HepG2 (cell line): ENCODE data around the gene STX4. TPM values are rescaled to one million over a fixed set of nuclear protein-coding genes. Genes with fewer than 3 reads are reported as not detected.

Experiments
- ATF7-NPFF ChIP-seq: sonication (generic); formaldehyde crosslinking; IDR thresholded peaks from 2 replicates; pipeline ENCODE4 v1.8.1; 2023; ENCODE audit warnings: mild to moderate bottlenecking, low read depth, missing genetic modification reagents, moderate library complexity
- DR1 ChIP-seq: sonication (generic); formaldehyde crosslinking; IDR thresholded peaks from 2 replicates; pipeline ENCODE4 v1.8.0; 2021; ENCODE audit warnings: mild to moderate bottlenecking, missing genetic modification reagents, inconsistent platforms
- HDAC1 ChIP-seq: sonication (generic); formaldehyde crosslinking; IDR thresholded peaks from 2 replicates; pipeline ENCODE4 v1.5.1; 2020; ENCODE audit warnings: mild to moderate bottlenecking, missing genetic modification reagents
- LCORL ChIP-seq, 2 experiments: fragments of 450-650 bp in 1 of 2; sonication (generic) in 1 of 2; formaldehyde crosslinking in 1 of 2; IDR thresholded peaks; 2 replicates each; pipeline versions ENCODE4 v1.5.0 to v1.6.1; 2017 to 2020; ENCODE audit warnings: antibody characterized with exemption in 1 of 2, missing genetic modification reagents in 1 of 2
- MATR3 ChIP-seq: sonication (generic); formaldehyde crosslinking; IDR thresholded peaks from 2 replicates; pipeline ENCODE4 v1.4.0; 2020; ENCODE audit warnings: missing genetic modification reagents
- MBNL3 ChIP-seq: fragments of 250-450 bp; sonication (Bioruptor Pico); conservative IDR thresholded peaks from 2 replicates; pipeline ENCODE4 v1.8.0; 2022; ENCODE audit warnings: mild to moderate bottlenecking, inconsistent platforms
- NFE2L1 ChIP-seq: sonication (generic); formaldehyde crosslinking; IDR thresholded peaks from 2 replicates; pipeline ENCODE4 v1.4.0; 2020; ENCODE audit warnings: missing genetic modification reagents, mild to moderate bottlenecking, borderline replicate concordance
- RFXANK ChIP-seq: IDR thresholded peaks from 2 replicates; pipeline ENCODE4 v1.6.1; 2016
- SALL2 ChIP-seq: sonication (generic); formaldehyde crosslinking; IDR thresholded peaks from 2 replicates; pipeline ENCODE4 v1.8.1; 2023; ENCODE audit warnings: mild to moderate bottlenecking, missing genetic modification reagents, inconsistent platforms
- THYN1 ChIP-seq: sonication (generic); formaldehyde crosslinking; IDR thresholded peaks from 2 replicates; pipeline ENCODE4 v1.8.1; 2023; ENCODE audit warnings: low read depth, mild to moderate bottlenecking, moderate library complexity, missing genetic modification reagents, borderline replicate concordance
- ZNF143 ChIP-seq: sonication (generic); formaldehyde crosslinking; IDR thresholded peaks from 2 replicates; pipeline ENCODE4 v1.4.0; 2020; ENCODE audit warnings: missing genetic modification reagents
- ZNF598 ChIP-seq: sonication (generic); formaldehyde crosslinking; IDR thresholded peaks from 2 replicates; pipeline ENCODE4 v1.5.1; 2020; ENCODE audit warnings: mild to moderate bottlenecking, missing genetic modification reagents, borderline replicate concordance
- ZNF605 ChIP-seq: sonication (generic); formaldehyde crosslinking; IDR thresholded peaks from 2 replicates; pipeline ENCODE4 v1.8.0; 2022; ENCODE audit warnings: mild to moderate bottlenecking, missing genetic modification reagents
- ZNF616 ChIP-seq: sonication (generic); formaldehyde crosslinking; IDR thresholded peaks from 2 replicates; pipeline ENCODE4 v1.5.0; 2020; ENCODE audit warnings: low read depth, mild to moderate bottlenecking, missing genetic modification reagents
- ZNF768 ChIP-seq: sonication (generic); formaldehyde crosslinking; IDR thresholded peaks from 2 replicates; pipeline ENCODE4 v1.4.0; 2020; ENCODE audit warnings: missing genetic modification reagents
- polyA plus RNA-seq, 8 experiments: library from polyadenylated mRNA; depleted of rRNA in 3 of 8; stranded (reverse) in 7 of 8; unstranded in 1 of 8; fragments of >200 nt; fragmentation: Illumina TruSeq in 4 of 8; extraction: Trizol in 4 of 8; gene quantifications; 2 replicates each; pipeline versions ENCODE4 v1.2.1 to v1.2.3, GENCODE V29; 2011 to 2016; ENCODE audit warnings: low read depth in 4 of 8, missing spikeins in 1 of 8, mixed read lengths in 1 of 8; ENCODE audit not compliant: insufficient read depth in 1 of 8
- total RNA-seq, 5 experiments: library from RNA; depleted of rRNA; stranded (reverse); fragments of >200 nt; fragmentation: Illumina TruSeq; extraction: Trizol; gene quantifications; 2 replicates each; pipeline ENCODE4 v1.2.3, GENCODE V29; 2016; ENCODE audit warnings: low read depth in 1 of 5
- TF ChIP-seq, protein P1 (sequence below): sonication (generic); formaldehyde crosslinking; IDR thresholded peaks from 2 replicates; pipeline ENCODE4 v1.5.0; 2020; ENCODE audit warnings: mild to moderate bottlenecking, missing genetic modification reagents, moderate library complexity
- TF ChIP-seq, protein P2 (sequence below): fragments of 450-650 bp; IDR thresholded peaks from 2 replicates; pipeline ENCODE4 v1.6.1; 2017; ENCODE audit warnings: mild to moderate bottlenecking
- TF ChIP-seq, protein P3 (sequence below): IDR thresholded peaks from 2 replicates; pipeline ENCODE4 v1.6.1; 2012; ENCODE audit warnings: inconsistent platforms
- TF ChIP-seq, protein P4 (sequence below), 2 experiments: sonication (generic) in 1 of 2; formaldehyde crosslinking in 1 of 2; IDR thresholded peaks; 2 replicates each; pipeline versions ENCODE4 v1.4.0 to v1.6.1; 2018 to 2020; ENCODE audit warnings: missing genetic modification reagents in 2 of 2, borderline replicate concordance in 1 of 2, low read depth in 1 of 2, mild to moderate bottlenecking in 1 of 2, missing biosample characterization in 1 of 2
- TF ChIP-seq, protein P5 (sequence below): sonication (generic); formaldehyde crosslinking; IDR thresholded peaks from 2 replicates; pipeline ENCODE4 v1.4.0; 2020; ENCODE audit warnings: low read depth, mild to moderate bottlenecking, missing genetic modification reagents

Gene STX4
- total and polyA plus RNA-seq, 2 of the 13 experiments (the other 11 are each of a cell fraction or from before 2014, with no cell fraction given), result 29.2 to 34.6 TPM

DNA sequence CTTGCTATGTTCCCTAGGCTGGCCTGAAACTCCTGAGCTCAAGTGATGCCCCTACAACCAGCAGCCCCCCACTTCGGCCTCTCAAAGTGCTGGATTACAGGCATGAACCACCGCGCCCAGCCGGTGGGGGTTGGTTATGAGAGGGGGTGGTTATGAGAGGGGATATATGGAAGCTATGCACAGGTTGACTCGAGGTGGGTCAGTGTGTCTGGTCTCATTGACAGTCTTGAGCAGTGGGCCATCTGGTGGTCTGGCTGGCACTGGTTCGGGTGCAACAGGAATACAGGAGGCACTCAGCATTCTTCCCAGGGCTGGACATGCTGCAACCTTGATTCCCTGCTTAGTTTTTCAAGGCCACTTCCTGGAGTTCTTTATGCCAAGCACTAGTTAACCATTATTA is 17.3 kb upstream of the STX4 start (continued):
- TF ChIP-seq, protein P1, sequence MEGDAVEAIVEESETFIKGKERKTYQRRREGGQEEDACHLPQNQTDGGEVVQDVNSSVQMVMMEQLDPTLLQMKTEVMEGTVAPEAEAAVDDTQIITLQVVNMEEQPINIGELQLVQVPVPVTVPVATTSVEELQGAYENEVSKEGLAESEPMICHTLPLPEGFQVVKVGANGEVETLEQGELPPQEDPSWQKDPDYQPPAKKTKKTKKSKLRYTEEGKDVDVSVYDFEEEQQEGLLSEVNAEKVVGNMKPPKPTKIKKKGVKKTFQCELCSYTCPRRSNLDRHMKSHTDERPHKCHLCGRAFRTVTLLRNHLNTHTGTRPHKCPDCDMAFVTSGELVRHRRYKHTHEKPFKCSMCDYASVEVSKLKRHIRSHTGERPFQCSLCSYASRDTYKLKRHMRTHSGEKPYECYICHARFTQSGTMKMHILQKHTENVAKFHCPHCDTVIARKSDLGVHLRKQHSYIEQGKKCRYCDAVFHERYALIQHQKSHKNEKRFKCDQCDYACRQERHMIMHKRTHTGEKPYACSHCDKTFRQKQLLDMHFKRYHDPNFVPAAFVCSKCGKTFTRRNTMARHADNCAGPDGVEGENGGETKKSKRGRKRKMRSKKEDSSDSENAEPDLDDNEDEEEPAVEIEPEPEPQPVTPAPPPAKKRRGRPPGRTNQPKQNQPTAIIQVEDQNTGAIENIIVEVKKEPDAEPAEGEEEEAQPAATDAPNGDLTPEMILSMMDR (CRISPR knock-in tag), result peak; percentile 94
- no peak for TF ChIP-seq THYN1 (CRISPR knock-in tag)
- TF ChIP-seq, protein P2, sequence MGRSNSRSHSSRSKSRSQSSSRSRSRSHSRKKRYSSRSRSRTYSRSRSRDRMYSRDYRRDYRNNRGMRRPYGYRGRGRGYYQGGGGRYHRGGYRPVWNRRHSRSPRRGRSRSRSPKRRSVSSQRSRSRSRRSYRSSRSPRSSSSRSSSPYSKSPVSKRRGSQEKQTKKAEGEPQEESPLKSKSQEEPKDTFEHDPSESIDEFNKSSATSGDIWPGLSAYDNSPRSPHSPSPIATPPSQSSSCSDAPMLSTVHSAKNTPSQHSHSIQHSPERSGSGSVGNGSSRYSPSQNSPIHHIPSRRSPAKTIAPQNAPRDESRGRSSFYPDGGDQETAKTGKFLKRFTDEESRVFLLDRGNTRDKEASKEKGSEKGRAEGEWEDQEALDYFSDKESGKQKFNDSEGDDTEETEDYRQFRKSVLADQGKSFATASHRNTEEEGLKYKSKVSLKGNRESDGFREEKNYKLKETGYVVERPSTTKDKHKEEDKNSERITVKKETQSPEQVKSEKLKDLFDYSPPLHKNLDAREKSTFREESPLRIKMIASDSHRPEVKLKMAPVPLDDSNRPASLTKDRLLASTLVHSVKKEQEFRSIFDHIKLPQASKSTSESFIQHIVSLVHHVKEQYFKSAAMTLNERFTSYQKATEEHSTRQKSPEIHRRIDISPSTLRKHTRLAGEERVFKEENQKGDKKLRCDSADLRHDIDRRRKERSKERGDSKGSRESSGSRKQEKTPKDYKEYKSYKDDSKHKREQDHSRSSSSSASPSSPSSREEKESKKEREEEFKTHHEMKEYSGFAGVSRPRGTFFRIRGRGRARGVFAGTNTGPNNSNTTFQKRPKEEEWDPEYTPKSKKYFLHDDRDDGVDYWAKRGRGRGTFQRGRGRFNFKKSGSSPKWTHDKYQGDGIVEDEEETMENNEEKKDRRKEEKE, result no peak
- no peak for TF ChIP-seq RFXANK (CRISPR knock-in tag)
- TF ChIP-seq HDAC1, result no peak
- no peak for TF ChIP-seq DR1 (CRISPR knock-in tag)
- no peak for TF ChIP-seq ZNF768 (CRISPR knock-in tag)
- TF ChIP-seq NFE2L1 (CRISPR knock-in tag), result no peak
- TF ChIP-seq LCORL (IDR thresholded peaks at IDR 0.05), result no peak
- TF ChIP-seq LCORL (CRISPR knock-in tag; IDR thresholded peaks at IDR 0.05), result peak; percentile 71
- no peak for TF ChIP-seq ATF7-NPFF
- no peak for TF ChIP-seq SALL2 (CRISPR knock-in tag)
- TF ChIP-seq, protein P3, sequence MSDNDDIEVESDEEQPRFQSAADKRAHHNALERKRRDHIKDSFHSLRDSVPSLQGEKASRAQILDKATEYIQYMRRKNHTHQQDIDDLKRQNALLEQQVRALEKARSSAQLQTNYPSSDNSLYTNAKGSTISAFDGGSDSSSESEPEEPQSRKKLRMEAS, result no peak
- 0 out of 2 replicates have a peak, but pooled peaks have one; percentile 28 for TF ChIP-seq ZNF605 (CRISPR knock-in tag)
- TF ChIP-seq, protein P4, sequence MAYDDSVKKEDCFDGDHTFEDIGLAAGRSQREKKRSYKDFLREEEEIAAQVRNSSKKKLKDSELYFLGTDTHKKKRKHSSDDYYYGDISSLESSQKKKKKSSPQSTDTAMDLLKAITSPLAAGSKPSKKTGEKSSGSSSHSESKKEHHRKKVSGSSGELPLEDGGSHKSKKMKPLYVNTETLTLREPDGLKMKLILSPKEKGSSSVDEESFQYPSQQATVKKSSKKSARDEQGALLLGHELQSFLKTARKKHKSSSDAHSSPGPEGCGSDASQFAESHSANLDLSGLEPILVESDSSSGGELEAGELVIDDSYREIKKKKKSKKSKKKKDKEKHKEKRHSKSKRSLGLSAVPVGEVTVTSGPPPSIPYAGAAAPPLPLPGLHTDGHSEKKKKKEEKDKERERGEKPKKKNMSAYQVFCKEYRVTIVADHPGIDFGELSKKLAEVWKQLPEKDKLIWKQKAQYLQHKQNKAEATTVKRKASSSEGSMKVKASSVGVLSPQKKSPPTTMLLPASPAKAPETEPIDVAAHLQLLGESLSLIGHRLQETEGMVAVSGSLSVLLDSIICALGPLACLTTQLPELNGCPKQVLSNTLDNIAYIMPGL (CRISPR knock-in tag; IDR thresholded peaks at IDR 0.05; ENCODE audit: borderline replicate concordance in 1 of 2, low read depth in 1 of 2), result peak; percentile 52 to 68; a peak in 2 of 4 replicates
- no peak for TF ChIP-seq ZNF598 (CRISPR knock-in tag)
- TF ChIP-seq MBNL3, result no peak
- no peak for TF ChIP-seq ZNF616 (CRISPR knock-in tag)
- no peak for TF ChIP-seq ZNF143 (CRISPR knock-in tag)
- no peak for TF ChIP-seq MATR3
- TF ChIP-seq, protein P5, sequence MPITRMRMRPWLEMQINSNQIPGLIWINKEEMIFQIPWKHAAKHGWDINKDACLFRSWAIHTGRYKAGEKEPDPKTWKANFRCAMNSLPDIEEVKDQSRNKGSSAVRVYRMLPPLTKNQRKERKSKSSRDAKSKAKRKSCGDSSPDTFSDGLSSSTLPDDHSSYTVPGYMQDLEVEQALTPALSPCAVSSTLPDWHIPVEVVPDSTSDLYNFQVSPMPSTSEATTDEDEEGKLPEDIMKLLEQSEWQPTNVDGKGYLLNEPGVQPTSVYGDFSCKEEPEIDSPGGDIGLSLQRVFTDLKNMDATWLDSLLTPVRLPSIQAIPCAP (CRISPR knock-in tag), result no peak
